Fibroblast of villous mesenchyme (primary cell): ENCODE data around the gene FHOD3. TPM values are rescaled to one million over a fixed set of nuclear protein-coding genes. Genes with fewer than 3 reads are reported as not detected.

Experiments
- DNase-seq: peaks from one replicate; pipeline ENCODE4 v3.0.0-alpha.2; 2010; ENCODE audit warnings: low read depth
- H3K4me3 ChIP-seq: 2 replicates; pipeline ENCODE4 v1.5.1; 2011; ENCODE audit warnings: low read depth, mild to moderate bottlenecking, low read length
- total RNA-seq: library from RNA; depleted of rRNA; stranded (reverse); fragments of >200 nt; gene quantifications from 2 replicates; pipeline ENCODE4 v1.2.3, GENCODE V29; 2012
- TF ChIP-seq, protein P1 (sequence below): IDR thresholded peaks from 2 replicates; pipeline ENCODE4 v1.5.1; 2012; ENCODE audit warnings: low read depth, mild to moderate bottlenecking, low read length; ENCODE audit not compliant: insufficient read depth

Gene FHOD3
- total RNA-seq, 1 donor = 5.2 TPM

DNA sequence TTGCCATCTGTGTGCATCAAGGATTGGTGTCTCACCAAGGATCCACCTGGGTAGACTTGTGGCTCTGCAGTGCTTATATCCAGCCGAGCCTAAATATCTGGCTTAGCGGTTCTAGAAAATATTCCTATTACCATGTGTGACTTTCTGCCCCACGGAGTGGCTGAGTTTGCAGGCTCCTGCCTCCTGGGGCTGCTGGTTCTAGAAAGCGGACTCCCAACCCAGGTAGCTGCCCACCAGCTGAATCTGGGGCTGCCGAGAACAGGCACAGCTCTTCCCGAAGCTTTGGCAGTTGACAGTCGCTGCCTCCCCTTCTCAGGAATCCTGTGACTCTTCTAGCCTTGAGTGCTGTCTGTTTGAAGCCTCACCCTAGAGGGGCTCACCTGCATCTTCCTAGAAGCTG lies 426.7 kb downstream of the FHOD3 start:
- TF ChIP-seq, protein P1, sequence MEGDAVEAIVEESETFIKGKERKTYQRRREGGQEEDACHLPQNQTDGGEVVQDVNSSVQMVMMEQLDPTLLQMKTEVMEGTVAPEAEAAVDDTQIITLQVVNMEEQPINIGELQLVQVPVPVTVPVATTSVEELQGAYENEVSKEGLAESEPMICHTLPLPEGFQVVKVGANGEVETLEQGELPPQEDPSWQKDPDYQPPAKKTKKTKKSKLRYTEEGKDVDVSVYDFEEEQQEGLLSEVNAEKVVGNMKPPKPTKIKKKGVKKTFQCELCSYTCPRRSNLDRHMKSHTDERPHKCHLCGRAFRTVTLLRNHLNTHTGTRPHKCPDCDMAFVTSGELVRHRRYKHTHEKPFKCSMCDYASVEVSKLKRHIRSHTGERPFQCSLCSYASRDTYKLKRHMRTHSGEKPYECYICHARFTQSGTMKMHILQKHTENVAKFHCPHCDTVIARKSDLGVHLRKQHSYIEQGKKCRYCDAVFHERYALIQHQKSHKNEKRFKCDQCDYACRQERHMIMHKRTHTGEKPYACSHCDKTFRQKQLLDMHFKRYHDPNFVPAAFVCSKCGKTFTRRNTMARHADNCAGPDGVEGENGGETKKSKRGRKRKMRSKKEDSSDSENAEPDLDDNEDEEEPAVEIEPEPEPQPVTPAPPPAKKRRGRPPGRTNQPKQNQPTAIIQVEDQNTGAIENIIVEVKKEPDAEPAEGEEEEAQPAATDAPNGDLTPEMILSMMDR = no peak
- no peak overlapping the region for H3K4me3 ChIP-seq
- no peak for DNase-seq

DNA sequence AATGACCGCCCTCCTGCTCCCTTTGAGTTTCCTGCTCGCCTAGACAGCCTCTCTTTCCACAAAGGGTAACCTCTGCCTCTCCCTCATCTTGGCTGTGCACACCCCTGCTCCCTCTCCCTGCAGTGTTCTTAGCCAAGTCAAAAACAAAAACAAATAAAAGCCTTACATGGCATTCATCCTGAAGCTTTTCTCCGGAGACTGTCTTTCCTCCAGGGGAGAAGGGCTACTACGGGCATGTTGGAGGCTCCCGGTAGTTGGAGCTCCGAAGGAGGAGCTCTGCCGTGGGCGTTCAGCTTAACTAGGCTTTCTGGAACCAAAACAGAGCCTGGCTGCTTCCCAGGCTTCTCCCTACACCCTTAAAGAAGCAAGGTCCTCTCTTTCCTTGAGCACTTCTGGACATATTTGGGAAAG lies 427.1 kb downstream of the FHOD3 start:
- DNase-seq = no peak
- TF ChIP-seq, protein P1 = no peak
- H3K4me3 ChIP-seq = no peak overlapping the region

DNA sequence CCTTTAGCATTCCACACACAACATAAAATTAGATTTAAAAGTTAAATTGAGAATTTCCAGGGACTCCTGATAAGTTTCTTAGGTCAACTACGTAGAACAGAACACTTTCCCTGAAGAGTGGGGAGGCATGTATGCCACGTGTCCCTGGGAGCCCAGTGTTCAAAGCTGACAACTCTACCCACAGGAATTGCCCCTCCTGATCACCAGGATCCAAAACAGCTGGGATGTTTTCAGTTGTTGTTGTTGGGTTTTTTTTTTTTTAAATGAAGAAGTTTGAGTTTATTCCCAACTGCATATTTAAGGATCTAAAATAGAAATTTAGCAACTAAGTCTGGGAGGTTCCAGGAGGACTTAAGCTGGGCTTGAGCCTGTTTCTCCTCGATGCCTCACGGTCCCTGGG lies 430.8 kb downstream of the FHOD3 start:
- no peak overlapping the region for H3K4me3 ChIP-seq
- TF ChIP-seq, protein P1 = no peak
- no peak for DNase-seq

DNA sequence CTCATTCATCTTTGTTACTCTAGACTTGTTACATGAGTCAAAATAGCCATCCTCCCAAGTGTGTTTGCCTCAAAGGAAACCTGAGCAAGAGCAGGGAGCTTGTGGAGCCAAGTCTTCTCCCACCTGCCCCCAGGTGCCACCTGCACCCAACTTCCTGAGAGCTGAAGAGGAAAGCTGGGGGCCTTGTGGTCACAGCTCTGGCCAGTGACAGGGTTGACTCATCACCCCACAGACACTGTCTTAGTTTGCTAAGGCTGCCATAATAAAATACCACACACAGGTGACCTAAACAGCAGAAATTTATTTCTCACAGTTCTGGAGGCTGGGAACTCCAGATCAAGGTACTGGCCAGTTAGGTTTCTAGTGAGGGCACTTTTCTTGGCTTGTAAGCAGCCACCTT lies 431.7 kb downstream of the FHOD3 start:
- TF ChIP-seq, protein P1 = no peak
- no peak for DNase-seq
- H3K4me3 ChIP-seq = no peak overlapping the region

DNA sequence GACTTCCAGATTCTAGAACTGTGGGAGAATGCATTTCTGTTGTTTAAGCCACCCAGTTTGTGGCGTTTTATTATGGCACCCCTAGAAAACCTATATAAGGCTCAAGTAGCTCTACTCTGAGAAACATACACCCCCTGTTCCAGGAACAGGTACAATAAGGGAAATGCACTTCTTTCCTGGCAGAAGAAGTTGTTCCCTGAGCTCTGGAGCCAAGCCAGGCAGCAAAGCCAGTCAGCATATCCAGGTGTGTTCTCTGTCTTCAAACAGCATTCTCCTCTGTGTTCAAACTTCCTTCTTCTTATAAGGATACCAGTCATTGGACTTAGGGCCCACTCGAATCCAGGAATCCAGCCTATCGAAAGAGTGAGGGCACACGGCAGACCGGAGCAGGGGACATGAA lies 434.8 kb downstream of the FHOD3 start:
- TF ChIP-seq, protein P1 = no peak
- DNase-seq = no peak
- H3K4me3 ChIP-seq = no peak overlapping the region

DNA sequence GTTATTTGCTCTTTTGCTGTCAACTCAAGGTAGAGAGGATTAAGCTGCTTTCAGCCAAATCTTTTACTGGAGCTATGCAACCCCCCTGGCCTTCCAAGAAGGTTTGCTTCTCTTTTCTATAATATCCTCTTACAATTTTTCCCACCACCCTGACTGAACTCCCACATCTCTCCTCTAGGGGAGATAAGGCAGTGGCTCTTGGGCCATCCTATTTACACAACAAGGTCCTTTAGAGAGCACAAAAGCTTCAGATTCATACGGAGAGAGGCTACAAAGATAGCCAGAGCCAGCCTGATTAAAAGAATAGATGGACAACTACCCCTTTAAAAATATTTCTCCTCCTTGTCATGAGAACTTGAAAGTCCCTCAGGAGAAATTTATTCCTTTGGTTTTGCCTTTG lies 435.6 kb downstream of the FHOD3 start:
- TF ChIP-seq, protein P1 = peak; percentile 10
- DNase-seq = no peak
- H3K4me3 ChIP-seq = no peak overlapping the region

DNA sequence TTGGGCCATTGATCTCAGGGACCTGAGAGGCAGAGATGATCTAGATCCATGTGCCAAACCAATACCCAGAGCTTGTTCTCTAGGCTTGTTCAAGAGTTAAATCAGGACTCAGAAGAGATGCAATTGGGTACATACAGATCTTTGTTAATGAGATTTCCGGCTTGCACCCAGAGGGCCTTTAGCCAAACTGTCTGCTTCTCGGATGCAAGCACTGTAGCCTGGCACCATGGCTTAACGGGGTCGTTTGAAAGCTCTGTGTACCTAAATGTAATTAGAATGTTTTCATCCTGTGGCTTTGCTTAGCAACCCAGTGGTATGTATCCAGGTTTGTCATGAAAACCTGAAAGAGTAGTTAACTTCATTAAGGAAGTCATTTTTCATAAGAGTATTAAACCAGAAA lies 437.1 kb downstream of the FHOD3 start:
- no peak overlapping the region for H3K4me3 ChIP-seq
- TF ChIP-seq, protein P1 = no peak
- DNase-seq = no peak
